Measurements from ENCODE around the gene ZNF423.

ZNF423 gene

GRCh38 chr16:49836218-49836617 lies 19.7 kb downstream of the ZNF423 start:
- H3K4me3 ChIP-seq (replicated peaks; ENCODE audit: low read depth, low read length): no peak overlapping the region
- no peak for DNase-seq (ENCODE audit: extremely low read depth, insufficient read length)
- no peak for TF ChIP-seq CTCF (IDR thresholded peaks at IDR 0.05; ENCODE audit: insufficient read depth, low read length, poor library complexity, severe bottlenecking)

GRCh38 chr16:49835161-49835777 lies 20.6 kb downstream of the ZNF423 start:
- TF ChIP-seq CTCF (IDR thresholded peaks at IDR 0.05; ENCODE audit: insufficient read depth, low read length, poor library complexity, severe bottlenecking): no peak
- H3K36me3 ChIP-seq (ENCODE audit: control insufficient read depth, insufficient read depth, low read length): no peaks in the 10 kb centered on the region

More at GRCh38 chr16:49836218-49836617, 19.7 kb downstream of the ZNF423 start:
- H3K36me3 ChIP-seq (ENCODE audit: control insufficient read depth, insufficient read depth, low read length): no peaks in the 10 kb centered on the region
- H3K27me3 ChIP-seq (replicated peaks; ENCODE audit: control insufficient read depth, insufficient read depth, low read length): no peaks in the 10 kb centered on the region; the same call in 1 of the 2 replicates

GRCh38 chr16:49834531-49835151 lies 21.3 kb downstream of the ZNF423 start:
- TF ChIP-seq CTCF (IDR thresholded peaks at IDR 0.05; ENCODE audit: insufficient read depth, low read length, poor library complexity, severe bottlenecking): no peak
- Histone ChIP-seq H3K27me3 (replicated peaks; ENCODE audit: control insufficient read depth, insufficient read depth, low read length) (no peaks in the 10 kb centered on the region; the same call in none of the 2 replicates), H3K36me3 (ENCODE audit: control insufficient read depth, insufficient read depth, low read length) (no peaks in the 10 kb centered on the region), H3K4me3 (replicated peaks; ENCODE audit: low read depth, low read length) (no peak overlapping the region)
- DNase-seq (ENCODE audit: extremely low read depth, insufficient read length): no peak

More at GRCh38 chr16:49835161-49835777, 20.6 kb downstream of the ZNF423 start:
- Histone ChIP-seq H3K27me3 (replicated peaks; ENCODE audit: control insufficient read depth, insufficient read depth, low read length) (no peaks in the 10 kb centered on the region; the same call in none of the 2 replicates), H3K4me3 (replicated peaks; ENCODE audit: low read depth, low read length) (no peak overlapping the region)
- no peak for DNase-seq (ENCODE audit: extremely low read depth, insufficient read length)

- Histone ChIP-seq H3K4me3 (replicated peaks; ENCODE audit: low read depth, low read length) (no peak overlapping the region), H3K36me3 (ENCODE audit: control insufficient read depth, insufficient read depth, low read length) (no peaks in the 10 kb centered on the region), H3K27me3 (replicated peaks; ENCODE audit: control insufficient read depth, insufficient read depth, low read length) (peaks cover under 1% of the 10 kb centered on the region)
- TF ChIP-seq CTCF (IDR thresholded peaks at IDR 0.05; ENCODE audit: insufficient read depth, low read length, poor library complexity, severe bottlenecking): no peak
- DNase-seq (ENCODE audit: extremely low read depth, insufficient read length): no peak
Measured at GRCh38 chr16:49833796-49834530, 21.9 kb downstream of the ZNF423 start.

- Histone ChIP-seq H3K36me3 (ENCODE audit: control insufficient read depth, insufficient read depth, low read length) (no peaks in the 10 kb centered on the region), H3K27me3 (replicated peaks; ENCODE audit: control insufficient read depth, insufficient read depth, low read length) (peaks cover 4% of the 10 kb centered on the region), H3K4me3 (replicated peaks; ENCODE audit: low read depth, low read length) (no peak overlapping the region)
- DNase-seq (ENCODE audit: extremely low read depth, insufficient read length): no peak
- TF ChIP-seq CTCF (IDR thresholded peaks at IDR 0.05; ENCODE audit: insufficient read depth, low read length, poor library complexity, severe bottlenecking): no peak
Measured at GRCh38 chr16:49833085-49833484, 22.8 kb downstream of the ZNF423 start.
